Kidney (tissue), 14 donors: ENCODE measurements around the gene ABHD2. TPM values are rescaled to one million over a fixed set of nuclear protein-coding genes. Genes with fewer than 3 reads are reported as not detected.

Experiments
- DNase-seq, 5 donors: peaks; one replicate each; pipeline ENCODE4 v3.0.0-alpha.2; 2013 to 2020
- FAIRE-seq: peaks from 2 replicates; lab custom pipeline; 2012; peaks lifted over from hg19 to GRCh38; lab: Jason Lieb, UNC
- H3K27ac ChIP-seq, 2 donors: one replicate each; pipeline ENCODE4 v1.7.0; 2013; ENCODE audit warnings: low read depth in 2 of 2, low read length in 2 of 2, inconsistent platforms in 1 of 2
- H3K27me3 ChIP-seq: one replicate; pipeline ENCODE4 v1.7.1; 2013; ENCODE audit warnings: low read length, inconsistent platforms; ENCODE audit not compliant: control insufficient read depth, insufficient read depth
- H3K36me3 ChIP-seq, 3 donors: one replicate each; pipeline versions ENCODE4 v1.7.0 to v1.7.1; 2013; ENCODE audit warnings: low read length in 3 of 3, control low read depth in 1 of 3, inconsistent platforms in 1 of 3; ENCODE audit not compliant: insufficient read depth in 3 of 3, control insufficient read depth in 2 of 3
- H3K4me1 ChIP-seq, 3 donors: one replicate each; pipeline versions ENCODE4 v1.7.0 to v1.7.1; 2013; ENCODE audit warnings: low read length in 3 of 3, inconsistent platforms in 1 of 3, low read depth in 1 of 3; ENCODE audit not compliant: control insufficient read depth in 2 of 3, insufficient read depth in 2 of 3
- H3K4me3 ChIP-seq, 3 donors: one replicate each; pipeline versions ENCODE4 v1.7.0 to v1.8.1; 2013; ENCODE audit warnings: low read length in 3 of 3, control low read depth in 1 of 3, inconsistent platforms in 1 of 3
- H3K9ac ChIP-seq, 3 donors: one replicate each; pipeline versions ENCODE4 v1.7.0 to v1.7.1; 2013; ENCODE audit warnings: low read length in 3 of 3, control low read depth in 1 of 3, inconsistent platforms in 1 of 3
- H3K9me3 ChIP-seq, 3 donors: one replicate each; pipeline versions ENCODE4 v1.7.0 to v1.7.1; 2013; ENCODE audit warnings: low read length in 3 of 3, control low read depth in 1 of 3, inconsistent platforms in 1 of 3; ENCODE audit not compliant: control insufficient read depth in 2 of 3, insufficient read depth in 1 of 3
- CTCF ChIP-seq: IDR thresholded peaks from 3 replicates; pipeline ENCODE4 v1.5.1; 2012; ENCODE audit warnings: mild to moderate bottlenecking, moderate library complexity, borderline replicate concordance; ENCODE audit not compliant: insufficient read depth; ENCODE audit errors: extremely low read depth
- intact Hi-C: fragments of 100-400 bp; cut with DNase I; formaldehyde crosslinking; loops from one replicate; pipeline ENCODE4 v1.11.1; 2022
- polyA plus RNA-seq: library from polyadenylated mRNA; stranded (reverse); fragments of 350-450 nt; fragmentation: Illumina TruSeq; extraction: RNeasy Lipid Tissue Mini Kit (QIAGEN cat#74804); gene quantifications from one replicate; pipeline ENCODE4 v1.2.3, GENCODE V29; 2014; ENCODE audit warnings: low read depth, low replicate concordance; ENCODE audit not compliant: insufficient read depth
- total RNA-seq: library from RNA; stranded (reverse); fragmentation: NEBNext Ultra II Directional; extraction: Animal tissue kit (Norgen Biotek cat#: 25700); gene quantifications from one replicate; pipeline ENCODE4 v1.2.1, GENCODE V29; 2021
- donor health status: control.
- donor health status: control.
- donor health status: control.
- donor health status: control.
- donor health status: control.
- donor health status: DM: yes; HTN: yes; CAD: no.
- donor health status: Normal renal cell carcinoma (clear cell type).

The ABHD2 gene
- total and polyA plus RNA-seq, 2 donors from 2014 or later: 13.3 to 123 TPM

GRCh38 chr15:89095073-89095472 is 6.8 kb downstream of the ABHD2 start:
- TF ChIP-seq CTCF: no peak
- Histone ChIP-seq H3K27me3 (no peaks in the 10 kb centered on the region), H3K9ac (no peak overlapping the region), H3K4me3 (no peak overlapping the region), H3K4me1 (peaks cover 2 to 6% (median 4%) of the 10 kb centered on the region in 3 donors), H3K36me3 (no peaks in the 10 kb centered on the region), H3K9me3 (no peaks in the 10 kb centered on the region), H3K27ac (no peak overlapping the region)
- FAIRE-seq (no peak), DNase-seq (no peak)
- intact Hi-C loops: no loop called here

GRCh38 chr15:89095556-89095955 is 7.3 kb downstream of the ABHD2 start:
- no peaks in the 10 kb centered on the region for H3K27me3 ChIP-seq
- H3K27ac ChIP-seq: no peak overlapping the region
- no peak for FAIRE-seq

GRCh38 chr15:89096664-89097063 is 8.4 kb downstream of the ABHD2 start:
- intact Hi-C loops: no loop called here
- no peak for DNase-seq
- Histone ChIP-seq H3K9me3 (no peaks in the 10 kb centered on the region), H3K9ac (no peak overlapping the region), H3K36me3 (no peaks in the 10 kb centered on the region), H3K27me3 (no peaks in the 10 kb centered on the region), H3K4me3 (no peak overlapping the region), H3K4me1 (peaks cover 0 to 10% (median 7%) of the 10 kb centered on the region in 3 donors), H3K27ac (peak overlapping the region in 1 of 2 donors; percentile 13)
- FAIRE-seq: no peak
- TF ChIP-seq CTCF: no peak

More at GRCh38 chr15:89095556-89095955, 7.3 kb downstream of the ABHD2 start:
- no peak overlapping the region for H3K9ac ChIP-seq
- H3K36me3 ChIP-seq: no peaks in the 10 kb centered on the region
- TF ChIP-seq CTCF: no peak
- DNase-seq: no peak
- peaks cover 1 to 5% (median 4%) of the 10 kb centered on the region in 3 donors for H3K4me1 ChIP-seq
- H3K4me3 ChIP-seq: no peak overlapping the region
- H3K9me3 ChIP-seq: no peaks in the 10 kb centered on the region
- intact Hi-C loops: no loop called here

- intact Hi-C loops: no loop called here
- H3K4me3 ChIP-seq: no peak overlapping the region
- no peak for TF ChIP-seq CTCF
- DNase-seq (no peak), FAIRE-seq (no peak)
- no peaks in the 10 kb centered on the region for H3K9me3 ChIP-seq
- no peak overlapping the region for H3K9ac ChIP-seq
- H3K27ac ChIP-seq: no peak overlapping the region
- no peaks in the 10 kb centered on the region for H3K27me3 ChIP-seq
- H3K36me3 ChIP-seq: no peaks in the 10 kb centered on the region
- H3K4me1 ChIP-seq: peaks cover 0 to 10% (median 9%) of the 10 kb centered on the region in 3 donors
Measured at GRCh38 chr15:89097313-89097712, 9.1 kb downstream of the ABHD2 start.
